ENCODE data around the gene CCDC126.
A peak's percentile ranks its signal among the peaks of the same experiment; 100 is the strongest.
"Not testable (repeated sequence)": the region's sequence is repeated elsewhere in the genome, so short reads cannot be mapped to it uniquely, and the experiment has no call there.

Gene CCDC126

DNA sequence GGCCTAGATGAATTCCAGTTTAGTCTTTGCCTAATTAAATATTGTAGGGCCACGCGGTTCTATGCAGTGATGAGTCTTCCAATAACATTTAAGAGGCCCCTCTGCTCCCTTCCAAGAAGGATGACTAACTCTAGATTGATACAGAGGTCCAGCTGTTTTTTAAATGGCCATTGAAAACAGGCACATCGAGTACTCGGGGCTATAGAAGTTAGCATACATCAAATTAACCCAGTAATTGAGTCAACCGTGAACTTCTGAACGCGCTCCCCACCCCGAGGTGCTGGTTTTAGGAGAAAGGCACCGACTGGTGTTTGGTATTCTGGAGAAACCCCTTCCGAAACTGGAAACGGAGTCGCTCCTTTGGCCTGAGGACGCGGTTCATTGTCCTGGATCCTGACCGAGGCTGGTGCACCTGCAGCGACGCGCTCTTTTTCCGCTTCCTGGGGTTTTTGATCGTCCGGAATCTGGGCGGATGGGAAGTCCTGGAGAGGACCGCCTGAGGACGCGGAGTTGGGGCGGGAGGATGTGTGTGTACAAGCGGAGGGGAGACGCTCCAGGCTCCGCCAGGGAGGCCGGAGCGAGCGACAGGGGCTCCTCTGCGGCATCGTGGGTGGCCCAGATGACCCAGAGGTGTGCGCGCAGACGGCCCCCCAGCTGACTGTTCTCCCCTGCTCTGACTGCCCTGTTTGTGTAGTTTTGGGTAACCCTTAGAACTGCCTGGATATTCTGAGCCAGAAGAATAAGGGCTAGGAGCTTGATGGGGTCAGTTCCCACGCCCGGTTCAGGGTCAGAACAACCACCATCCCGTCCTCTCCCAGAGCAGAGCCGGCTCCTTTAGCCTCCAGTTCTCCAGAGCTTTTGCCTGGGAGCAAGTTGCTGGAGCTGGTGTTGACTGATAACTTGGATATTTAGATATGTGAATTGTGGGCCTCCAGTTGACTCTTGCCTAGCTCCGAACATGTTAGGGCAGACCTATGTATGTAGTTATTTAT is 83.5 kb downstream of the CCDC126 start:
- no peaks in the 10 kb centered on the region for H3K36me3 ChIP-seq
- no peaks in the 10 kb centered on the region for H3K9me3 ChIP-seq
- TF ChIP-seq, protein P1, sequence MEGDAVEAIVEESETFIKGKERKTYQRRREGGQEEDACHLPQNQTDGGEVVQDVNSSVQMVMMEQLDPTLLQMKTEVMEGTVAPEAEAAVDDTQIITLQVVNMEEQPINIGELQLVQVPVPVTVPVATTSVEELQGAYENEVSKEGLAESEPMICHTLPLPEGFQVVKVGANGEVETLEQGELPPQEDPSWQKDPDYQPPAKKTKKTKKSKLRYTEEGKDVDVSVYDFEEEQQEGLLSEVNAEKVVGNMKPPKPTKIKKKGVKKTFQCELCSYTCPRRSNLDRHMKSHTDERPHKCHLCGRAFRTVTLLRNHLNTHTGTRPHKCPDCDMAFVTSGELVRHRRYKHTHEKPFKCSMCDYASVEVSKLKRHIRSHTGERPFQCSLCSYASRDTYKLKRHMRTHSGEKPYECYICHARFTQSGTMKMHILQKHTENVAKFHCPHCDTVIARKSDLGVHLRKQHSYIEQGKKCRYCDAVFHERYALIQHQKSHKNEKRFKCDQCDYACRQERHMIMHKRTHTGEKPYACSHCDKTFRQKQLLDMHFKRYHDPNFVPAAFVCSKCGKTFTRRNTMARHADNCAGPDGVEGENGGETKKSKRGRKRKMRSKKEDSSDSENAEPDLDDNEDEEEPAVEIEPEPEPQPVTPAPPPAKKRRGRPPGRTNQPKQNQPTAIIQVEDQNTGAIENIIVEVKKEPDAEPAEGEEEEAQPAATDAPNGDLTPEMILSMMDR (IDR thresholded peaks at IDR 0.05; ENCODE audit: low read depth, low read length): no peak
- H3K27me3 ChIP-seq: peaks cover 5% of the 10 kb centered on the region; the same call in 1 of the 2 replicates
- H3K4me3 ChIP-seq (ENCODE audit: low read depth, low read length): peak overlapping the region; percentile 18
- DNase-seq: no peak
- H3K4me1 ChIP-seq: no peaks in the 10 kb centered on the region

DNA sequence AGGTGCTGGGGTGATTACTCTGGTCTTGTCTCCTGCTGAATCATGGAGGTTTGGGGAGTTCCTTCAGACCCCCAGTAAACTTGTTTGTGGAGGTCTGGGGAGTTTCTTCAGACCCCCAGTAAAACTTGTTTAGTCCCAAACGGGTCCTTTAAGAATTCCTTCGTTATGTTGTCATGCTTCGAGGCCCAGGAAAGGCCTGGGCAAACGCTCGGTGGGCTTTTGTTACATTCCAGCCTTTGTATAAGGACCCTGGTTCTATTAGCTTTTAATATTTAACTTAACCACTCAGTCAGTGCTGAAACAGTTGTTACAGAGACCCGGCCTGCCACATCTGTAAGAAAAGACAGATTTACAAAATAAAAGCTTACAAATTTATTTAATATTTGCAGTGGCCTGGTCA is 86.9 kb downstream of the CCDC126 start:
- H3K4me3 ChIP-seq (ENCODE audit: low read depth, low read length); H3K9me3 ChIP-seq; H3K36me3 ChIP-seq; H3K4me1 ChIP-seq; DNase-seq; H3K27me3 ChIP-seq: not testable (repeated sequence)

DNA sequence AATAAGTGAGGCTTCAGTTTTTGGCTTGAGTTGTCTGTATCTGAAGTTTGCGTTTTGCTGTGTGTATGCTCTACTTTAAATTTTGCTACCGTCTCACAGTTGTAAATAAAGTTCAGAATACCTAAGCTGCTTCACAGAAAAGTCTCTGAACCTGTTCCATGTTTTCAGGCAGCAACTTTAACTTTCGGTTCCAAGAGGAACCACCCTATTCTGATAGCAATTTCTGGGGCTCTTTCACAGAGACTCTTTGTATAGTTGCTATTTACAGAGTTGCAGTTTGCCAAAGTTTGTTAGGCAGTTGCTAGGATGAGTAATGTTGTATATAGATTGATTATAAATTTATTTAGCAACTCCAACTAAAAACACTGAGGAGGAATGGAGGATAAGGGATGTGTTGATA is 88.5 kb downstream of the CCDC126 start:
- DNase-seq: no peak
- Histone ChIP-seq H3K4me1 (no peaks in the 10 kb centered on the region), H3K4me3 (ENCODE audit: low read depth, low read length) (no peak overlapping the region), H3K9me3 (no peaks in the 10 kb centered on the region), H3K36me3 (no peaks in the 10 kb centered on the region), H3K27me3 (peaks cover 3% of the 10 kb centered on the region; the same call in 1 of the 2 replicates)
- TF ChIP-seq, protein P1 (IDR thresholded peaks at IDR 0.05; ENCODE audit: low read depth, low read length): no peak

DNA sequence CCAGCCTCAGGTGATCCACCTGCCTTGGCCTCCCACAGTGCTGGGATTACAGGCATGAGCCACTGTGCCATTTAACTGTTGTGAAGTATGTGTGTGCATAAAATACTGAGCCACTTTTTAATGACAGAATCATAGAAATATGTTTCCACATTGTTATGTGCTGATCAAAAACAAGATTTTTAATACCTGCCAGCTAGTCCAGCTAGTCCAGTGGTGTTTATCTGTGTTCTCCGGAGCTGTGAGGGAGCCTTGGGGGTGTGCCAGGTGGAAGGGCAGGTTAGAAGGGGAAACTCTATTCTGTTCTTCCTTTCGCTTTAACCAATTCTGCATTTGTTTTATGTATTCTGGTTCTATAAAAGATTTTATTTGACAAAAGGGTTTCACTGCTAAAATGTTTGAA is 89.8 kb downstream of the CCDC126 start:
- H3K36me3 ChIP-seq: no peaks in the 10 kb centered on the region
- TF ChIP-seq, protein P1 (IDR thresholded peaks at IDR 0.05; ENCODE audit: low read depth, low read length): no peak
- no peak for DNase-seq
- no peak overlapping the region for H3K4me3 ChIP-seq (ENCODE audit: low read depth, low read length)
- no peaks in the 10 kb centered on the region for H3K9me3 ChIP-seq
- H3K27me3 ChIP-seq: peaks cover 3% of the 10 kb centered on the region; the same call in 1 of the 2 replicates
- no peaks in the 10 kb centered on the region for H3K4me1 ChIP-seq

DNA sequence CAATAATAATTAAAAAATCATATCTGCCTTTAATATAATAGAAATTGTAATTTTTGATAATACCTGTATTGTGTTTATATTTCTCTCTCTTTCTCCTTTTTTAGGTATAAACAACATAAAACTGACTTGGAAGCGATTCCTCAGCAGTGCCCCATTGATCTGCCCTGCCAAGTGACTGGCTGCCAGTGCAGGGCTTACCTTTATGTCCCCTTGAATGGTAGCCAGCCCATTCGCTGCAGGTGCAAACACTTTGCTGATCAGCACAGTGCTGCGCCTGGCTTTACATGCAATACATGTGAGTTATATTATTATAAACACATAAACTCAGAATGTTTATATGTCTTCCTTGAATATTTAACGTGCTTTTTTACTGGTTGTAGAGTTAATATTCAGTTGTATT is 92.0 kb downstream of the CCDC126 start:
- Histone ChIP-seq H3K27me3 (peaks cover 3% of the 10 kb centered on the region; the same call in 1 of the 2 replicates), H3K4me1 (no peaks in the 10 kb centered on the region), H3K4me3 (ENCODE audit: low read depth, low read length) (no peak overlapping the region), H3K36me3 (no peaks in the 10 kb centered on the region), H3K9me3 (no peaks in the 10 kb centered on the region)
- no peak for DNase-seq
- TF ChIP-seq, protein P1 (IDR thresholded peaks at IDR 0.05; ENCODE audit: low read depth, low read length): no peak

DNA sequence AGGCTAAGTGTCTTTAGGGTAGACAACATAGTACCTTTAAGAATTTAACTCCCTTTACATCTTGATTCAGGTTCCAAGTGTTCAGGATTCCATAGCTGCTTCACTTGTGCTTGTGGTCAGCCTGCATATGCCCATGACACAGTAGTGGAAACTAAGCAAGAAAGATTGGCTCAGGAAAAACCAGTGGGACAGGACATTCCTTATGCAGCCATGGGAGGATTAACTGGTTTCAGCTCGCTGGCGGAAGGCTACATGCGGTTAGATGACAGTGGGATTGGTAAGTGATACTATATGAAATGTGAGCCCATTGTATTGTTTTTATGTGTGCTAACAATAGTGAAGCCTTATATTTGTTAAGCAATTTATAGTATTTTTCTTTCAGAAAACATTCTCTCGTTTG is 94.1 kb downstream of the CCDC126 start:
- DNase-seq: no peak
- TF ChIP-seq, protein P1 (IDR thresholded peaks at IDR 0.05; ENCODE audit: low read depth, low read length): no peak

More for the DNA sequence above, 94.1 kb downstream of the CCDC126 start:
- no peak overlapping the region for H3K4me3 ChIP-seq (ENCODE audit: low read depth, low read length)
- no peaks in the 10 kb centered on the region for H3K27me3 ChIP-seq
- no peaks in the 10 kb centered on the region for H3K9me3 ChIP-seq
- H3K36me3 ChIP-seq: no peaks in the 10 kb centered on the region
- no peaks in the 10 kb centered on the region for H3K4me1 ChIP-seq
